Thyroid gland (tissue), 4 donors: Measurements from ENCODE around the gene PRKCH.

Experiments
- CTCF ChIP-seq, 6 experiments: fragments of 200-600 bp in 3 of 6; fragments of 450-650 bp in 3 of 6; sonication (generic) in 3 of 6; IDR thresholded peaks; one replicate each; pipeline ENCODE4 v1.5.1; 2016 to 2019; ENCODE audit warnings: antibody characterized with exemption in 6 of 6, mild to moderate bottlenecking in 2 of 6, inconsistent platforms in 1 of 6, moderate library complexity in 1 of 6
- POLR2A ChIP-seq, 2 donors: fragments of 450-650 bp; IDR thresholded peaks; one replicate each; pipeline ENCODE4 v1.6.1; 2017; ENCODE audit warnings: antibody characterized with exemption in 2 of 2, mild to moderate bottlenecking in 2 of 2, moderate library complexity in 1 of 2

- TF ChIP-seq CTCF (IDR thresholded peaks at IDR 0.05) (no peak), POLR2A (IDR thresholded peaks at IDR 0.05) (no peak)
Measured at GRCh38 chr14:61555056-61555838, 233.9 kb downstream of the PRKCH start.
